Astrocyte of the spinal cord (primary cell): ENCODE measurements around the gene ZFAND3.

ENCODE experiments used
- DNase-seq: peaks from one replicate; pipeline ENCODE4 v3.0.0; 2011; ENCODE audit warnings: low read depth, low spot score
- H3K4me3 ChIP-seq: 2 replicates; pipeline ENCODE4 v1.5.1; 2011; ENCODE audit warnings: low read depth, mild to moderate bottlenecking, low read length, moderate library complexity
- CTCF ChIP-seq: IDR thresholded peaks from 2 replicates; pipeline ENCODE4 v1.5.1; 2012; ENCODE audit warnings: low read depth, mild to moderate bottlenecking, low read length, inconsistent platforms
- in situ Hi-C: cut with HindIII; loops from 2 replicates; pipeline ENCODE4 v1.10.0; 2017; ENCODE audit warnings: low sequenced_read_pairs

Gene ZFAND3

GRCh38 chr6:38056361-38056760, 236.8 kb downstream of the ZFAND3 start:
- TF ChIP-seq CTCF = no peak
- H3K4me3 ChIP-seq = no peak overlapping the region
- DNase-seq = no peak
- in situ Hi-C loops = no loop called here

- peak; percentile 45 for DNase-seq
- in situ Hi-C loops = no loop called here
- H3K4me3 ChIP-seq = no peak overlapping the region
- TF ChIP-seq CTCF = no peak
Observed at GRCh38 chr6:38057994-38058393, 238.5 kb downstream of the ZFAND3 start.

- in situ Hi-C loops = no loop called here
- TF ChIP-seq CTCF = no peak
- no peak overlapping the region for H3K4me3 ChIP-seq
- no peak for DNase-seq
Observed at GRCh38 chr6:38062066-38062465, 242.5 kb downstream of the ZFAND3 start.

GRCh38 chr6:38063973-38064372, 244.4 kb downstream of the ZFAND3 start:
- H3K4me3 ChIP-seq = no peak overlapping the region
- in situ Hi-C loops = no loop called here
- DNase-seq = no peak
- no peak for TF ChIP-seq CTCF

- no peak overlapping the region for H3K4me3 ChIP-seq
- no peak for TF ChIP-seq CTCF
- no peak for DNase-seq
- in situ Hi-C loops = no loop called here
Observed at GRCh38 chr6:38064431-38064830, 244.9 kb downstream of the ZFAND3 start.

- in situ Hi-C loops = no loop called here
- no peak for TF ChIP-seq CTCF
- DNase-seq = no peak
- no peak overlapping the region for H3K4me3 ChIP-seq
Observed at GRCh38 chr6:38065734-38066305, 246.3 kb downstream of the ZFAND3 start.
